GM12892 (cell line): ENCODE measurements around the gene TRA2A.

Experiments used
- POLR2A ChIP-seq: IDR thresholded peaks from 2 replicates; pipeline ENCODE4 v1.6.1; 2011; ENCODE audit warnings: low read depth, low read length, control low read depth
- POLR2AphosphoS5 ChIP-seq: IDR thresholded peaks from 2 replicates; pipeline ENCODE4 v1.6.1; 2011; ENCODE audit warnings: low read depth, low read length, control low read depth
- TAF1 ChIP-seq: IDR thresholded peaks from 2 replicates; pipeline ENCODE4 v1.6.1; 2011; ENCODE audit warnings: low read depth, mild to moderate bottlenecking, control low read depth, low read length, borderline replicate concordance

GRCh38 chr7:23470330-23471105 is 61.3 kb downstream of the TRA2A start, which contains the start of gene IGF2BP3:
- TF ChIP-seq TAF1, result no peak
- peak; percentile 73 for TF ChIP-seq POLR2A
- peak; percentile 36; the same call in 1 of the 2 replicates for TF ChIP-seq POLR2AphosphoS5
